GM21526 (cell line): ENCODE data around the gene CYP2W1.

ENCODE experiments used
- ATAC-seq: cut with Tn5 transposase; IDR thresholded peaks from one replicate; pipeline ENCODE4 v1.9.1; 2021; ENCODE audit warnings: moderate library complexity; ENCODE audit not compliant: unreplicated experiment, low FRiP score

CYP2W1 gene

DNA sequence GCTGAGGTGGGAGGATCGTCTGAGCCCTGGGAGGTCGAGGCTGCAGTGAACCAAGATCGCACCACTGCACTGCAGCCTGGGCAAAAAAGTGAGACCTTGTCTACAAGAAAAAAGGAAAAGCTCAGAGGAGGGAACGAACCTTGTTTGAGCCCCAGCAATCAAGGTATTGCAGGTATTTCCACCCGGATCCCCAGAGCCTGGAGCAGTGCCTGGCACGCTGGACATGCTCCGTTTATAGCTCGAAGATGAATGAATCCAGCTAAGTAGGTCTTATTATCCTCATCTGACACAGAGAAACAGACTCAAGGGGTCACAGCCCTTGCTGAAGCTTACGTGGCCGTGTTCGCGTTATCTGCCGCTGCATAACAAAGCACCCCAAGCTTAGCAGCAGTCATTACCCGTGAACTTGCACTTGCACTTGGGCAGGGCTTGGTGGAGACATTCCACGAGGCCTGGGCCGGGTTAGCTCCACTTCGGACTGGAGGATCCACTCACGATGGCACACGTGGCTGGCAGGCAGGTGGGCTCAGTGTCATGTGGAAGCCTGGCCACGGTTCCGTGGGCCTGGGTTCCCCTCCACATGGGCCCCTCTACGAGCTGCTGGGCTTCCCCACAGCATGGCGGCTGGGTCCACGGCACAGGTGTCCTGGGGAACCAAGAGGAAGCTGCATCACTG lies 4.4 kb upstream of the CYP2W1 start:
- no peak for ATAC-seq

DNA sequence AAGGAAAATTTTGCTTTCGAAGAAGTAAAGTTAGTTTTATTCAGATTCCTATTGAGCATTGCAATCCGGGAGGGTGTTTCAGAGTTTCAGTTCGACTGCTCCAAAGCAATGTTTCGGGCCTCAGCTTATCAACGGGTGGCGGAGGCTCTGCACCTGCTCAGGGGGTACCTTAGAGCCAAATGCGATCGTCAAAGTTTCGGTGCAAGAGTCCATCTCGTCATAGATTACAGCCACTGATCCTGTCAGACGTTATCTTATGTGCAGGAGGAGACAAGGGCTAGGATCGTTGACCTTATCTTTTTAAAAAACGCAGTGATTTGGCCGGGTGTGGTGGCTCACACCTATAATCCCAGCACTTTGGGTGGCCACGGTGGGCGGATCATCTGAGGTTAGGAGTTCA lies 3.8 kb upstream of the CYP2W1 start:
- ATAC-seq = no peak

DNA sequence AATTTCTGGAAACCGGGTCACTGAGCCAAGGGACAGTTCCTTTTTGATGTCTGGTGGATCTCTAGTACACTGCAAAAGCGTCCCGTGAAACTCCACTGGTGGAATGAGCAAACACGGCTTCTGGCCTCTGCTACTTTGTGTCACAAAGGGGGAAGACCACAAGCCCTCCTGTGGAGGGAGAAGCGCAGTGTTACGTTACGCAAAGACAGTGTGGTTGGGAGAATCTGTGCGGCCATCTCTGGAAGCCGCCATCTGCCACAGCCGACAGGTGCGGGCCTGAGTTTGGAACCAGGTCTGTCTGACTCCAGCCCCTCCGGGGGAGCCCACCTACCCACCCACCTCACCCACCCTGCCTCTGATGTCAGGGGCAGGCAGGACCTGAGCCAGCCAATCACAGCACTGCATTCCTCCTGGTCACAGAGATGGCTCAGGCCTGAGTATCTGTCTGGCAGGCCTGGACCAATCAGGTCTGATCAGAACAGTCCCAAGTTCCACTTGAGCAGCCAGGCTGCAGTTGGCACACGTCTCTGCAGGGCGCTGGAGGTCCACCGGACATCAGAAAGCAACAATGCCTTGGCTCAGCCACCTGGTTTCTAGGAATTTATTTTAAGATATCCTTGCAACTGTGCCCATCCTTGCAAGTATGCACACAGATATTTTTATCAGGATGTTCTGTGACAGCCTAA lies 3.0 kb upstream of the CYP2W1 start:
- ATAC-seq = no peak

DNA sequence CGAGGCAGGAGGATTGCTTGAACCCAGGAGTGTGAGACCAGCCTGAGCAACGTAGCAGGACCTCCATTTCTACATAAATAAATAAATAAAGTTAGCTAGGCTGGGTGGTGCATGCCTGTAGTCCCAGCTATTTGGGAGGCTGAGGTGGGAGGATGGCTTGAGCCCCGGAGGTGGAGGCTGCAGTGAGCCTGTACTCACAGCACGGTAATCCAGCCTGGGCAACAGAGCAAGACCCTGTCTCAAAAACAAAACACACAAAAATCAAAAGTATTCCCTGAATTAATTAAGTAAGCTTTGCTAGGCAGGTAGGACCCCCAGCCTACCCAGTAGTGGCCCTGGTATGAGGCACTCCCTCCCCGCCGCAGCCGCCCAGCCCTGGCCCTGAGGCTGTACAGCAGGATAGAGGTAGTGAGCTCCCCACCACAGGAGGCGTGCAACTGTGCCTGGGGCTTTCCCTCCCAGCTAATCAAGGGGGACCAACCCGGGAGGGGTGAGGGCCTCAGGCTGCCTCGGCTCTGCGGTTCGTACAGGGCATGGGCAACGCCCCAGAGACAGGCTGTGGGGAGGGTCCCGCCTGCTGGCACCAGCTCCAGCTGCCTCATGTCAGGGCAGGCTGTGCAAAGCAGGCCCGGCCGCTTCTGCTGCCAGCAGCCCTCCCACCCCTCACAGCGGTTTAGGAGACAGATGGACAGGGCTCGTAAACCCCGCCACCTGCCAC lies 1.0 kb upstream of the CYP2W1 start:
- ATAC-seq = no peak

DNA sequence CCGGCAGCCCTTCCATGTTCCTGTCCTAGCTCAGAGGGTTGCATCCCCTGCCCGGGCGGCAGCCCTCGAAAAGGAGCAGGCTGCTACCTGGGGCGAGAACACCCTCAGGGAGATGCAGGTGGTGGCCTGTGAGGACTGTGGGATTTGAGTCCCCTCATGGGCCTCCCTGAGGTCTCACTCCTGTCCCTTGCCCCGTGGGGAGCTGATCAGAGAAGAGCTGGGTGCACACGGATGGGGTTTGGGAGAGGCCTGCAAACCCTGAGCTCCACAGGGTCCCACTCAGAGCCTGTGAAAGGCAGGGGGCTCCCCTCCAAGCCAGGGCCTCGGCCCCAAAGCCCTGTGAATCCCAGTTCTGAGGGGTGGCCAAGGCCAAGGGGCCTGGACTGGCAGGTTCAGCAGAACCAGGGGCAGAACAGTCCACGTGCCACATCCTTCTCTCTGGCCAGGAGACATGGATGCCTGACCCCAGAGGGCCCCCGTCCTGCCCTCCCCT lies 424 bp upstream of the CYP2W1 start:
- ATAC-seq = no peak

DNA sequence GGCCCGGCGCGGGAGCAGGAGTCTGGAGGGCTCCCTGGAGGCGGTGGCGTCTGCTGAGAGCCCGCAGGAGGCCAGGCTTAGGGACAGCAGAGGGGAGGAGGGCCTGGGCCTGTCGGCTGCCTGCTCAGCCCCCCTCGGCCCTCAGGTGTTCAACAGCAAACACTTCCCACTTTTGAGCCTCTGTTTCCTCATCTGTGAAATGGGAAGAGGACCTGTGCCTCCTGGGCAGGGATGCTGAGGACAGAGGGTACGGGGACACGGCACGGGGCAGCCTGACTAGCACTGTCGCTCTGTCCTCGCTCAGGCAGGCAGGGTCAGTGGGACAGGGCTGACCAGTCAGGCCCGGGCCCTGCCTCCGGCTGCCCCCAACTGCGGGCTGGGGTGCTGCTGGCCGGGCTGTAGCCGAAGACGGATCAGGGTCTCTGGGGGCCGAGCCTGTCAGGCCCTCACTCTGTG lies 663 bp downstream of the CYP2W1 start:
- no peak for ATAC-seq

DNA sequence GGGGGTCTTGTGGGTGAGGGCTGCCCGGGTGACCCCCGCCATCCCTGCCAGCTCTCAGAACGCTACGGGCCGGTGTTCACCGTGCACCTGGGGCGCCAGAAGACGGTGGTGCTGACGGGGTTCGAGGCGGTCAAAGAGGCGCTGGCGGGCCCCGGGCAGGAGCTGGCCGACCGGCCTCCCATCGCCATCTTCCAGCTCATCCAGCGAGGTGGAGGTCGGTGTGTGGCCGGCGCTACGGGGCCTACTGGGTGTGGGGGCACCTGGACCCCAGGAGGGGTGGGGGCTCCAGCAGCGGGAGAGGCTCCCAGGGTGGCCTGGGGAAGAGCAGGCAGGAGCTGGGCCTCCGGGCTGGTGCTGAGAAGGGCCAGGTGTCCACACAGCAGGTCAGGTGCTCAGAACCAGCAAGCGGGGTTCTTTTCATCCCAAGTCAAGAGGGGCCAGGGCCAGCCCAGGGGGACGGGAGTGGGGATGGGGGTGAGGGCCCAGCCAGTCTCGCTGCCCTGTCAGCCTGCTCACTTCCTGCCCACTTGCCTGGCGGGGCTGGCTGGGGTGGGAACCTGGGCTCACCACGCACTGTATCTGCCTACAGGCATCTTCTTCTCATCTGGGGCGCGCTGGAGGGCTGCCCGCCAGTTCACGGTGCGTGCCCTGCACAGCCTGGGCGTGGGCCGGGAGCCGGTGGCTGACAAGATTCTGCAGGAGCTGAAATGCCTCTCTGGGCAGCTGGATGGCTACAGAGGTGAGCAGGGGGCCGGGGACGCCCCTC lies 1.6 kb downstream of the CYP2W1 start:
- no peak for ATAC-seq

DNA sequence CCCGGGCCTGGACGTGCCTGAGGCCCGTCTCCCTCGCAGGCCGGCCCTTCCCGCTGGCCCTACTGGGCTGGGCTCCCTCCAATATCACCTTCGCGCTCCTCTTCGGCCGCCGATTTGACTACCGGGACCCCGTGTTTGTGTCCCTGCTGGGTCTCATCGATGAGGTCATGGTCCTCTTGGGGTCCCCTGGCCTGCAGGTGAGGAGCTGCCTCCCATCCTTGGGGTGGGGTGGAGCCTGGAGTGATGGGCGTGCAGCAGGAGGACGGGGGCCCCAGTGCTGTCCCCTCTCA lies 2.1 kb downstream of the CYP2W1 start:
- ATAC-seq = no peak

DNA sequence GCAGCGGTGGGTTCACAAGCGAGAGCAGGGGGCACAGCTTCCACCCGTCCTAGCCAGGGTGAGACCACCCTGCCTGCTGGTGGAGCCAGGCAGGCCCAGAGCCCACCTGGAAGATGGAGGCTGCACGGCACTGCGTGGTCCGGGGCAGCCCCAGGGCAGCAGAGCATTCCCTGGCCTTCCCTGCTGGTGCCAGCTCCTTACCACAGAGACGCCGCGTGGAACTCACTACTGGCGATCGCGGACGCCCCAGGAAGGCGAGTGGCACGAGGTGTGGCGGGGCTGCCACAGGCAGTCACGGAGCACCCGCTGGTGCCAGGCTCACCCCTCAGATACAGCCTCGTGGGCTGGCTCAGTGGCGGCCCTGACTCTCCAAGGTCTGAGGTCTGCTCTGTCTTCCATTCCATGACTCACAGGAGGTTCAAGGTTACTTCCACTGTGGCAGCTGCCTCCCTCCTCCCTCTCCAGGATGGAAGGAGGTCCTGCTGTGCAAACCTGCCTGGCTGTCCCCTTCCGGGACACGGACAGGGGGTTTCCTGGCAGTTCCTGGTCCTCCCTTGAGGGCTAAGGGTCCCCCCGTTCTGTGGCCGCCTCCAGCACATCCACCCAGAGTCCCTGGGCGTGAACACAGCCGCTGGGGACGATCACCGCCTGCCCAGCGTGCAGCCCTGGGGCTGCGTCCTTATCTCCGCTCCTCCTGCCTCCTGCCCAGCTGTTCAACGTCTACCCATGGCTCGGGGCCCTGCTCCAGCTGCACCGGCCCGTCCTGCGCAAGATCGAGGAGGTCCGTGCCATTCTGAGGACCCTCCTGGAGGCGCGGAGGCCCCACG lies 3.1 kb downstream of the CYP2W1 start:
- no peak for ATAC-seq

DNA sequence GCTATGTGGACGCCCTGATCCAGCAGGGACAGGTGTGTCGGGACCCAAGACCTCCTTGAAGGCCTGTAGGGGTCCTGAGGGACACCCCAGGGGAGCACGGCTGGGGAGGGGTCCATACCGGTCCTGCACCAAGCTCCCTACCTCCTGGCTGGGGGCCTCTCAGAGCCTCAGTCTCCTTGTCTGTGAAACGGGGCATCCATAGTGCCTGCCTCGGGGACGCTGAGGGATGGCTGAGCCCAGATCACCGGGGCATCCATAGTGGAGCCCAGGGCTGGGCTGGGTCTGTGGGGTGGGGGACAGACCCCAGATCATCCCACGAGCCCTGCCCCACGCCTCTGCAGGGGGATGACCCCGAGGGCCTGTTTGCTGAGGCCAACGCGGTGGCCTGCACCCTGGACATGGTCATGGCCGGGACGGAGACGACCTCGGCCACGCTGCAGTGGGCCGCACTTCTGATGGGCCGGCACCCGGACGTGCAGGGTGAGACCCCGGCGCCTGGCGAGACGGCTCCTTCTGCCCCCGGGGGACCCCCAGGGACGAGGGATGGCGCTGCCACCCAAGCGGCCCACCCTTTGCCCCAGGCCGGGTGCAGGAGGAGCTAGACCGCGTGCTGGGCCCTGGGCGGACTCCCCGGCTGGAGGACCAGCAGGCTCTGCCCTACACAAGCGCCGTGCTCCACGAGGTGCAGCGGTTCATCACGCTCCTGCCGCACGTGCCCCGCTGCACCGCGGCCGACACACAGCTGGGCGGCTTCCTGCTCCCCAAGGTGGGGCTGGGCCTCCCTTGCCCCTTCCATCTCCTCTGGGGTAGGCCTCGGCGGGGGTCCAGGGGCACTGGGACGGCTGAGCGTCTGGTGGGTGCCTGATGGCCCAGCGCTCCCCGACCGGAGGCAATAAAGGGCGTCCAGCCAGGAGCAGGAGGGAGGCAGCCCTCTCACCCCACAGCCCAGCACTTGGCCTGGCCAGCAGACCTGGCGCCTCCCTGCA lies 4.1 kb downstream of the CYP2W1 start:
- ATAC-seq = no peak

DNA sequence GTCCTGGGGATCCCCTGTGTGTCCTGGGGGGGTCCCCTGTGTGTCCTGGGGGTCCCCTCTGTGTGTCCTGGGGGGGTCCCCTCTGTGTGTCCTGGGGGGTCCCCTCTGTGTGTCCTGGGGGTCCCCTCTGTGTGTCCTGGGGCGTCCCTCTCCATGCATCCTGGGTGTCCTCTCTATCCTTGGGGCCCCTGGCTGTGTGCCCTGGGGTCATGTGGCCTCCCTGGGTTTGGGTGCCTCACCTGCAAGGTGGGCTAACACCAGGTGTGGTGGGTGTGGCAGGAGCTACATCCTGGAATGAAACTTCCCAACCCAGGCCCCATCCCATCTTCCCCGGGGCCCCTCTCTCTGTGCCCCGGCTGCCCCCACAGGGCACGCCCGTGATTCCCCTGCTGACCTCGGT lies 4.9 kb downstream of the CYP2W1 start:
- no peak for ATAC-seq

DNA sequence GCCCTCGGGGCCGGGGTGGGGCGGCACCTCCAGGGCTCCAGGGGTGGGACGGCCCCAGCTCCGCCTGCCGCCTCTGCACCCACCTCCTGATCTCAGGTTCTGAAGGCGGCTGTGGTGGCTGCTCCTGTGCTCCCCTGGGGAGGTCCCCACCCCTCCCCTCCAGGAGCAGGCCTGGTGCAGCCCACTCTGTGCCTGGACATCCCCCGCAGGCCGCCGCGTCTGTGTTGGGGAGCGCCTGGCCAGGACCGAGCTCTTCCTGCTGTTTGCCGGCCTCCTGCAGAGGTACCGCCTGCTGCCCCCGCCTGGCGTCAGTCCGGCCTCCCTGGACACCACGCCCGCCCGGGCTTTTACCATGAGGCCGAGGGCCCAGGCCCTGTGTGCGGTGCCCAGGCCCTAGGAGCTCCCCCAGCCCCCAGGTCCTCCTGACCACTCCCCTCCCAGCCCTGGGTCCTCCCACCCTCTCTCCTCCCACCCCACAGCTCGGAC lies 5.5 kb downstream of the CYP2W1 start:
- no peak for ATAC-seq

DNA sequence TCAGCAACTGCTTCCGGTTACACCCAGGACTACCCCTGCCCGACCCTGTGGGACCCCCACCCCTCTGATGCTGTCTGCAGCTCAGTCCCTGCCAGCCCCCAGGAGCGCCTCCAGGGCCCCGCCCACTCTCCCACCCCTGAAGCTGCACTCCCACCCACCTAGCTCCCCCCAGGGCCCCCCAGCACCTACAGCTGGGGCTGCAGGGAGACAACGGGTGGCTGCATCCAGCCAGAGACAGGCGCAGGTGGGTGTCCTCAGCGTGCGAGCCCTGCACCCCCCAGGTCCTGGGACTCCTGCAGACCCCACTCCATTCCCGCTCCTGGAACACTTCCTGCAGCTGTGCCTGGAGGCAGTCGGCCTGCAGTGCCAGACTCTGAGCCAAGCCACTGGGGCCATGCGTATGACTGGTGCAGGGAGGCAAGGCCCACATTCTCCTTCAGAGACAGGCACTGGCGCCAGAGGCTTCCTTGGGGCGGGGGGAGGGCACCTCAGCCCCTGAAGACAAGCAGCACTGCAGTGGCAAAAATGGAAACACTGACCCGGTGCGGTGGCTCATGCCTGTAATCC lies 6.1 kb downstream of the CYP2W1 start:
- no peak for ATAC-seq

DNA sequence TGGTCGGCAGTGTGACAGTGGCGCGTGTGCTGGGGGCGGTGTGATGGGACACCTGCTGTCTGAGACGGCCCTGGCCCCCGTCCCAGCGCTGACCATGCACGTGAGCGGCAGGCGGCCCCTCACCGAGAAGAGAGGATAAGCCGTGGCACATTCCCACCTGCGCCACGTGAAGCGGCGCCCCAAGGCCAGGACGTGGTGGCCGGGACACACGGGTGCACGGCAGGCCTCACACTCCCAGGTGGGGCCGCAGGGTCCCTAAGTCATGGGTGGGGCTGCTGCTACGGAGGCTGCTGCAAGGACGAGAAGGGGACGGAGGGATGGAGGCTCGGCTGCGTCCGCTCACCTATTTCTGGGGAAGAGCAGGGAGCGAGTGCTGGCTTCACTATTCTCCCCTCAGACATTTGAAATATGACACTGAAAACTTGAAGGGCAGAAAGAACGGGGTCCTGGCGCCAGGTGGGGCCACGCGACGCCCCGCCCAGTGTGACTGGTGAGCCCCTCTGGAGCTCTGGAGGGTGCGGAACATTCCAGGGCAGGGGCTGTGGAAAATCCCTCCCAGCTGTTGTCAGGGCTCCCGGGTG lies 7.5 kb downstream of the CYP2W1 start:
- ATAC-seq = no peak

DNA sequence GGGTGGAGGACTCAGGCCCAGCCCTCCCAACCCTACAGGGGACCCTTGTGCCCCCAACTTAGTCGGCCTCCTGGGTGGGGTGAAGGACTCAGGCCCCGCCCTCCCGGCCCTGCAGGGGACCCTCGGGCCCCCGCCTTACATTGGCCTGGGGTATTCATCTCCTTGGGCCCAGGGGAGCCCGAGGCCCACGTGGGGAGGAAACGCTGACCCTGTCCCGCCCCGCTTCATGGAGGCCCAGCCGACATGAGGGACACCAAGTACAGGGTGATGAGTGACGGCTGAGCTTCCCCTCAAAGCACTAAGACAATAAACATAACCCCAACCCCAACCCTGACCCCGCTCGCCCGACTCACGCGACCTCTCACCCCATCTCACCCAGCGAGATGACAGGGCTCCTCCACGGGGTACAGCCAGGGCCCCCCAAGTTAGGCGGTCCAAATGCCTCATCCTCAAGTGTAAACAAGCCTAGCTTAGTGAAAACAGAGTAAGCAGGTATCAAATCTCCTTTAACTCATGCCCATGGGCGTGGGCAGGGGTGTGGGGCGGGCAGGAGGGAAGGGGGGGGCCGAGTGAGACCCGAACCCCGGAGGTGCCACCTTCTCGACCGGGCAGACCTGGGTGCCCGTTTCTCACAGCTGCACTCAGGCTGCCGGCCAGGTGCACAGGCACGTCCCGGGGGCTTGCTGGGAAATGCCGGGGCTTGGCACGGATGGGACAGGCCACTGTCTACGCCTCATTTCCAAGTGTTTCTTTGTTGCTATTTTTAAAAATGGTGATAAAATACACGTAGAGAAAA lies 8.2 kb downstream of the CYP2W1 start:
- ATAC-seq = no peak

DNA sequence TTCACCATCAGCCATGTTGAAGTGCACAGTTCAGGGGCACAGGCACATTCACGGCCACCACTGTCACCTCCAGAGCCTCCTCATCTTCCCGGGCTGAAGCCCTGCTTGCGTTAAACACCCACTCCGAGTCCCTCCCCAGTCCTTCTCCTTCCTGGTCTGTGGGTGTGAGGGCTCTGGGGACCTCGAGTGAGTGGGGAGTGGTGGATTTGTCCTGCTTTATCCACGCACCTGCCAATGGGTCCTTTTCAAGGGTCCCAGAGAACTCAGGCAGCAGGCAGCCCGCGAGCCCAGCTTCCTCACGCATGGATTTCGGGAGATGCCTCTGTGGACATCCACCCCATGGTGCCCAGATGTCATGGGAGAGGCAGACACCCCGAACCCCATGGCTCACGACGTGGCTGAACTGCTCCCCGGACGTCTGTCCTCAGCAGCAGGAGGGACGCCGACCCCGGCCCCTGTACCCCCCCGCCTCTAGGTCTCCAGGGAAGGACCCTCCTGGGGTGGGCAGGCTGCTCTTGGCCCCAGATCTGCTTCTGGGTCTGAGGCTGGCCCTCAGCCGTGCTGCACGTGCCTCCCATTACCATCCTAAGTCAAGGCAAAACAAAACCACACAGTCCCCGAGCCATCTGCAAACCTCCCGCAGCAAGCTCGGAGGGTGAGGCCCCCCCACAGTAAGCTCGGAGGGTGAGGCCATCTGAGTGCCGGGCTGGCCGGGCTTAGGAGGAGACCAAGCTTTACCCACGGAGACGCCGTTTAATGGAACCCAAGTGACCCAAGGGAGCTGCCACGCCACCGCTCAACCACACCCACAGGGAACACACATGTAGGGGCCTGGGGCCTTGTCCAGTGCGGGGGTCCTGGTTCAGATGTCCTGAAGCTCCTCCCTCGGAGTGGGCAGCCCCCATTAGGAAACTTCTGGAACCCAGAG lies 9.0 kb downstream of the CYP2W1 start:
- no peak for ATAC-seq
